GM12892 (cell line): ENCODE data around the gene KHK.

Experiments used
- POLR2A ChIP-seq: IDR thresholded peaks from 2 replicates; pipeline ENCODE4 v1.6.1; 2011; ENCODE audit warnings: low read depth, low read length, control low read depth
- POLR2AphosphoS5 ChIP-seq: IDR thresholded peaks from 2 replicates; pipeline ENCODE4 v1.6.1; 2011; ENCODE audit warnings: low read depth, low read length, control low read depth
- TAF1 ChIP-seq: IDR thresholded peaks from 2 replicates; pipeline ENCODE4 v1.6.1; 2011; ENCODE audit warnings: low read depth, mild to moderate bottlenecking, control low read depth, low read length, borderline replicate concordance

DNA sequence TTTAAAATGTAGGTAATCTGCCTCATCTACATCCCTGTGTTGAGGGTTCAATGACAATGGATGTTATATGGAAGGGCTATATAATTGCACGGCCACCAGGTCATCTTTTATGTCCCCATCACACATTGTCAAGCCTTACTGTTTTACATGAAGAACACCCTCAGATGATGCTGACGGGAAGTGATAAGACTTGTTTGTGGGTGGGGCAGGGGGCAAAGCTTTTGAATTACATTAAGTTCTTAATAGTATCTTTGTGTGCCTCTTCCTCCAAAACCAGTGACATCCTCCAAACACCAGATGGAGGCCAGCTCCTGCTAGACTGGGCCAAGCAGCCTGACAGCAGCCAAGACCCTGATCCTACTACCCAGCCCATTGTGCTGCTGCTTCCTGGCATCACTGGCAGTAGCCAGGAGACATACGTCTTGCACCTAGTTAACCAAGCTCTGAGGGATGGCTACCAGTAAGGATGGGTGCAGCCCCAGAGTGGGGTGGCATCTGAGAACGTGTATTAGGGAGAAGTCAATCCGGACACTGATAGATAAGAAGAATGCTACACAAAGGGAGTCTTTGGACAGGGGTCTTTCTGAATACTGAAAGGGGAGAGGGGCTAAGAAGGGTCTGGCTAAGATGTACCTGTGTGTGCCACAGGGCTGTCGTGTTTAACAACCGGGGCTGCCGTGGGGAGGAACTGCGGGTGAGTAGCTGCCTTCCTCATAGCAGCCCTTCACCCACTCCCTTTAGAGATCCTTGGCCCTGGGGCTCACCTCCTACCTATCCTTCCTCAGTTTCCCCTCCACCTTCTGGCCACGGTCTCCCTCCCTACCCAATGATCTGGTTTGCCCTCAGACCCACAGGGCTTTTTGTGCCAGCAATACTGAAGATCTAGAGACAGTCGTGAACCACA lies 42.3 kb downstream of the KHK start:
- no peak for TF ChIP-seq POLR2AphosphoS5
- TF ChIP-seq POLR2A = peak; percentile 7; the same call in 1 of the 2 replicates
- TF ChIP-seq TAF1 = no peak
